GM18861 (cell line): ENCODE data around the gene XYLT1.

Experiments
- ATAC-seq: cut with Tn5 transposase; IDR thresholded peaks from one replicate; pipeline ENCODE4 v1.9.1; 2021; ENCODE audit not compliant: unreplicated experiment

Gene XYLT1

DNA sequence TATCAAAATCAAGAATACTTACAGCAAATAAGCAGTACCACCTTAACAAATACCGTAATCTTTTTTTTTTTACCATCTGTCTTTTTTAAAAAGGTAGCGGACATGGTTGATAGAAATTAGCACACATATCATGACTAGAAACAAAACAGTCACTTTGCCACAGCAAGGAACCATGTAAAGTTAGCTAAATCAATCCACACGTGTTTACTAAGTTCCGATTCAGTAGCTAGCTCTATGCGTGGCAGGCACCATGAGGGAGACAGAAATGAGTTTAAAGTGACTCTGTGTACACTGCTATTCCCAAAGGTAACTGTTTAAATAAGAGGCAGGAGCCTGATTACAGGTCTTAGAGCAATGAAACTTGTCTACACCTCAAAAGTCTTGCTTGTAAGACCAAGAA is 108.6 kb downstream of the XYLT1 start:
- ATAC-seq: no peak

DNA sequence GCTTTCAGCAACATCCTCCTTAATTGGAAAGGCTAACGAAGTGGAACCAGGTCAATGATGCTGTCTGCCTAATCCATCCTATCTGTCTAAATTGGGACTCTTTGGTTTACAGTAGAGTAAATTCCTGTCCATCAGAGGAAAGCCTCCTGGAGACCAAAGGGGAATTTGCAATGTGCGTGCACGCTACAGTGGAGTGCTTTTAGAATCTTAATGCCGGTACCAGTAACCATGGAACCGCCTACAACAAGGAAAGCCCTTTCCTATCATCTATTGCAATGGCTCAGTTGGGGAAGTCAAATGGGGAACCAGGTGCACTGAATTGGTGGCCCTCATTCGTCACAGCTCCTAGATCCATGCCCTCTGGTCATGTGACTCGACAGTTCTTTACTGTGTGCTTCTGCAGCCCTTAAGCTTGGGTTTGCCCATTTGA is 110.1 kb downstream of the XYLT1 start:
- ATAC-seq: no peak

DNA sequence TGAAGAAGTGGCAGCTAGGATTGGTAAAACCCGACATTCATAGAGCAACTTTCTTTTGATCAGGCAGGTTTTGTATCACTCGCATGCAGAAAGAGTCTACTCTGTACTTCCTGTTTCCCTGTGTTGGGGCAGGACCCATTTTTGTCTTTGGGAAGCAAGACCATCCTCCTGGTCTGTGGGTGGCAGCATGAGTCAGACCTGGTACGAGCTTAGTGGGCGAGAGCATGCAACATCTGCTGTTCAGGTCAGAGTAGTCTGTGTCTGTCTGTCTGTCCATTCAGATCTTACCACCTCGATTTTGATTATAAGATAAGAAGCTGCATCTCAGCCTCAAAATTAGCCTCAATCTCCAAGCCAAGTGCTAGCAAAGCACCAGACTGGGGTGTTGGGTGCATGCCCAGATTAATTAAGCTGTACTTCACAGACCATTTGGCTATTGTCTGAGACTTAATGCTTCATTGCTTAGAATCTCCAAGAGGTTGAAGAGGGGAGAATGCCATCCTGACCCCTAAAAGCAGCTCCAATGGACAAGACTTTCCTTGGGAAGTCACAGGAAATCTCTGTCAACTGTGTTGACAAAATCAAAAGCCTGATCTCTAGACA is 110.9 kb downstream of the XYLT1 start:
- ATAC-seq: no peak

DNA sequence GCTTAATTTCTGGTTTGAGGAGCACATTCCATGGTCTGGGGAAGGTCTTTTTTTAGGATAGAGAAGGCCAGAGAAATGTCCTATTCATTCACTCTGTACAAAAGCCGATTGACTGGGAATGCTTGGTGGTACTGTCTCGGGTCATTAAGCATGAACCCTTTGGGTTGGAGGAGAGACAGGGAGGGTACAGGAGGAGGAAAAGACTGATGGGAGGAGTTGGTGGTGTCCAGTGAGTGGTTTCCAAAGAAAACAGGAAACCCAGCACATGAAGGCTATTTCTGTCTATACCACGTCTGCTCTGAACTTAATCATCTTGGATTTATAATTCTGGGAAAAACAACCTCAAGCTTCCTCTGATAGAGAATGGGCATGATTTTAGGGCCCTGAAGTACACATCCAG is 111.9 kb downstream of the XYLT1 start:
- ATAC-seq: no peak

DNA sequence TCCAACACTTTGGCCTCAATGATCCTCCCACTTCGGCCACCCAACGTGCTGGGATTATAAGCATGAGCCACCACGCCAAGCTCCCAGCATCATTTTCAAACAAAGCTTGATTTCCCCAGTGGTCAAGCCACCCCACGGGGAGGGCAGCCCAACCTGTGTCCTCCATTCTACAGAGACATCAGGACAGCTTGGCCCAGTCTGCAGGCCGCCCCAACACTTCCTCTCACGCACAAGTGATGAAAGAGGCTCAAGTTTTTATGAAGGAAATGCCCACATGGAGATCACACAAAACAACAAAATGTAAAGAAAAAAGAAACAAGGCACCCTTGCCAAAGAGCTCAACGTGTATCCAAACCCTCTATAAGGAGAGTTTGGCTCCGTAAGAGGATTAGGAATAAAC is 112.4 kb downstream of the XYLT1 start:
- ATAC-seq: no peak

DNA sequence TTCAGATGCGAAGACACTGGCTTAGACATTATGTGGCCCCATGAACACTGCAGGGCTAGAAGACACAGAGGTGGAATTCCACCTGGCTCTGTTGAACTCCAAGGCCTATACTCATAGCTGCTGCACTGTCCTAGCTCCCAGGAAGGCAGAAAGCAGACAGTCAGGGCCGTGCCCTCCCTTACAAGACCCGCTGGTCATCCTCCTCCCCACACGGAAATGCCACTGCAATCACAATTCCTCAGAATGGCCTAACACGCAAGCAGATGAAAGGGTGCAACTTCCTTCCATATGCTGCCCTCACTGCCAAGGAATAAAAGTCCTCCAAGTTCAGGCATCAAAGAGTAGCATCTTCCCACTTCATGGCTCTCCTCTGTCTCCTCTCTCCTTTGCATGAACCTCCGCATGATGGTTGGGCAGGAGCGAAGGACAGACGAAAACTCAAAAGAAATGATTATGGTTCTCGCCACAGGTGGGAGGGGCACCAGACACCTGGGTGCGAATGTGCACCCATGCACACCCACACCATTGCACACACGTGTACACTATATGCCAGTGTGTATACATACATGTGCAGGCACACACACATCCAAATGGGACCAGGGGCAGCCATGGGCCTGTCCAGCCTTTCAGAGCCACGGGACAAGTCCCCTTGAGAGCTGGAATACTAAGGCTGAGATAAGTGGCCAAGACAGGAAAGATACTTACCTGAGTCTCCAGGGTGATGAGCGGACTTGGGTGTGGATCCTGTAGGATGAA is 113.3 kb downstream of the XYLT1 start:
- no peak for ATAC-seq

DNA sequence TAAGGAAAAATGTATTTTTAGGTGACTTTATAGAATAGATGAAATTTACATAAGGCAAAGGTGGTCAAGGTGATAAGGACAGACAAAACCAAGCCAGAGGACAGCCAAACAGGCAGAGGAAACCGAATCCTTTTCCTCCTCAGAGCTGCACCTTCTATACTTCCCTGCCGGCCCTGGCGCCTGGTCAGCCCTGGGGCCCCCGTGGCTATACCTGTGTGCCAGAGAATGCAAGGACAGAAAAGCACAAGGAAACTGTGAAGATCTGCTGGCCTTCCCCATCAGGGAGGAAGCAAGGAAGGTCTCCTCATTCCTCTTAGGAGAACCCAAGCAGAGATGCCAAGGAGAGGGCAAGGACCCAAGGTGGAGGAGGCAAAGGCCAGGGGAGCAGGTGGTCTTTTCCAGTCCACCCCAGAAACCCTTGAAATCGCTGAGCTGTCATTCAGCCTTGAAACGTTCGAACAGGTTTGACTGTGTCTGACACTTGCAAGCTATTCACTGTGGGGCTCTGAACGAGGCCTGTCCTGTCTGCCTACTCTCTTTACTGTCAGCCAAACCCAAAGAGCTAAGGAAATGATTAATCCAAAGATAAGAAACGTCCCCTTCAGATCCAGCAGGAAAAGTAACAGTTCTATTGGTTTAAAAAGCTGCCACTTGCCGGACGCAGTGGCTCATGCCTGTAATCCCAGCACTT is 114.4 kb downstream of the XYLT1 start:
- no peak for ATAC-seq

DNA sequence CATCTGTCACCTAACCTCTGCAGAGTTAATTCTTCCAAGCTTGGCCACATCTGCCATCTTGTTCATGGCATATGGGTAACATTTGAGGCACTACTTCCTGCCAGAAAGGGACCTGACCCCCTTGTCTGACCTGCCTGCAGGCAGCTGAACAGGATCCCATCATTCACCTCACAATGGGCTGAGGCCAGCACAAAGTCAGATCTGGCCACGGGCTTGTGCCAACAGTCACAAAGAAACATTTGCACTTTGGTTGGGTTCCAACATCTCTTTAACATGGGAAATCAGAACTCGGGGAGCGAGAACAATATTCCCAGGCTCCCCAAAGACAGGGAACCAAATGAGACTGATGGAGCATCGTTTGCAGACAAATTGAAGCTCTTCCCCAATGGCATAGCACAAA is 116.1 kb downstream of the XYLT1 start:
- ATAC-seq: no peak

DNA sequence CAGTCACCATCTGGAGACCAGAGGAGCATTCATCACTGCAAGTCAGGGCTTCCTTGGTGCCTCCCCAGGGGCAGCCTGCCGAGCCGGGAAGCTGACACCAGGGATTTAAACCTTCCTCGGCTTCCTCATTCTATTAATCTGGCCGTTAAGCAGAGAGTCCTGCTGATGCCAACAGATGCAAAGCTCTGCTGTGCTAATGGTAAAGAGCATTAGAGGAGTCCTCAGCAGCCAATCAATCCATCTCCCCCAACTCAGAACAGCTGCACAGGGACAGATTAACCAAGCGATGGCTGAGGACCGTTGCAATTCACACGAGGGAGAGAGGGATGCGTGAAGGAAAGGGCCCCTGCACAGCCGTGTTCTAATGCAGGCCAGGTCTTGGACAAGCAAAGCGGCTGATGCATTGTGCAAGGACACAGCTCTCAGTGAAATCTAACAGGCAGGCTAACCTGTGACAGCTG is 116.6 kb downstream of the XYLT1 start:
- ATAC-seq: no peak

DNA sequence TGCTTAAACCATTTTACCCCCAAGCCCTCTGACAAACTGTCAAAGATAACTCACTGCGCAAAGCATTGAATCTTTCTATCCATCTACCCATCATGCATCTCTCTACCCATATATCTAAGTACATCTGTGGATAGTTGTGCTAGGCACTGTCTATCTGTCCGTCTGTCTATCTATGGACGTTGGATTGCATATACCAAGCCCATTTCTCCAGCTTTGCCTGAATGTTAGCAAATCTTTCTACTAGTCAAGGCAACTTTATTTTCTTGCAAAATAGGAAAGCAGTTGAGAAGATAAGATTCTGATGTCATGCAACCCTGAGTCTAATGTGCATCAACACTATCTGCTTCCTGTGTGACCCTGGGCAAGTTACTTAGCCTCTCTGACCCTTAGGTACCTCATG is 117.2 kb downstream of the XYLT1 start:
- ATAC-seq: no peak

DNA sequence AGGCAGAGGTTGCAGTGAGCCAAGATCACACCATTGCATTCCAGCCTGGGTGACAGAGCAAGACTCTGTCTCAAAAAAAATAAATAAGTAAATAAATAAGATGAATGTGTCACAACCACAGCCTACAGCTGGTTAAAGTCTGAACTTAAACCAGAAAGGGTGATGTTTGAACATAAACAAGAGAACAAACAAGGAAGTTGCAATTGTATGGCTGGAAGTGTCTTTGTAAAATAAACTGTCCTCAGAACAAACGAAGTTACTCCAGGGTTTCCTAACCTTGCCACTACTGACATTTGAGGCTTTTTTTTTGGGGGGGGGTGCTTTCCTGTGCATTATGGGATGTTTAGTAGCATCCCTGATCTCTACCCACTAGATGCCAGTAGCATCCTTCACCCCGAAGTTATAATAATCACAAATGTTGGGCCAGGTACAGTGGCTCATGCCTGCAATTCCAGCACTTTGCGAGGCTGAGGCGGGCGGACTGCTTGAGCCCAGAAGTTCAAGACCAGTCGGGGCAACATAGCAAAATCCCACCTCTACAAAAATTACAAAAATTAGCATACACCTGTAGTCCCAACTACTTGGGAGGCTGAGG is 119.2 kb downstream of the XYLT1 start:
- ATAC-seq: no peak

DNA sequence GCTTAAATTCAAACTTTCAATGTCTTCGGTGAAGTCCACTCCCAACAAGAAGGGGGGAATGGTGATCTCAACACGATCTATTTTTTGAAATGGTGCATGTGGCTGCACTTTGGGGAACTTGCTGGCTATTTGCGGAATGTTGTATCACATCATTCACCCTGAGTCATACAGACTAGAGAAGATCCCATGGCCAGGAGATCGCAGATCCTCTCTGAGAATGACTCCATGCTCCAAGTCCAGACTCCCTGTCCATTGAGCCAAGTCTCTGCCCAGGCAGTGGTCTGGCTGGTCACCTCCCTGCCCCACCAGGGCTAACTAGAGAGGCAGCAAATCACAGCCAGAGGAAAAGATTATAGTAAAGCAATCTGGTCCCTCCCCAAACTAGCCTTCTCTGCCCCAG is 120.6 kb downstream of the XYLT1 start:
- ATAC-seq: no peak

DNA sequence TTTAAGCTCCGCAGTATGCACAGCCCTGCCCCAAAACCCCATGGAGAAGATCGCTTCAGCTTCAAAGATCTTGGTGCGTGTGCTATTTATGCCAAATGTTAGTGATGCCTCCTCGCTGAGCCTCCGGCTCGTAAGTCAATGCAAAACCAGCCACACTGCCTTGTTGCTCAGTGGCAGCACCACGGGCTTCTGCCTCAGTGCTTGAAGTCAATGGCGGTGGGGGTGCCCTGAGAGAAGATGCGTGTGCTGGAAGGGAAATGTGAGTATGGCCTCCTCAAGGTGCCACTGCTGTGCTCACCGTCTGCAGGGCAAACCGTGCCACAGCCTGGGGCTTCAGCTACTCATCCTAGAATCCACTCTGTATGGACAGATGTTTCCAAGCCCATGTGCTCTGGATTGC is 121.9 kb downstream of the XYLT1 start:
- no peak for ATAC-seq

DNA sequence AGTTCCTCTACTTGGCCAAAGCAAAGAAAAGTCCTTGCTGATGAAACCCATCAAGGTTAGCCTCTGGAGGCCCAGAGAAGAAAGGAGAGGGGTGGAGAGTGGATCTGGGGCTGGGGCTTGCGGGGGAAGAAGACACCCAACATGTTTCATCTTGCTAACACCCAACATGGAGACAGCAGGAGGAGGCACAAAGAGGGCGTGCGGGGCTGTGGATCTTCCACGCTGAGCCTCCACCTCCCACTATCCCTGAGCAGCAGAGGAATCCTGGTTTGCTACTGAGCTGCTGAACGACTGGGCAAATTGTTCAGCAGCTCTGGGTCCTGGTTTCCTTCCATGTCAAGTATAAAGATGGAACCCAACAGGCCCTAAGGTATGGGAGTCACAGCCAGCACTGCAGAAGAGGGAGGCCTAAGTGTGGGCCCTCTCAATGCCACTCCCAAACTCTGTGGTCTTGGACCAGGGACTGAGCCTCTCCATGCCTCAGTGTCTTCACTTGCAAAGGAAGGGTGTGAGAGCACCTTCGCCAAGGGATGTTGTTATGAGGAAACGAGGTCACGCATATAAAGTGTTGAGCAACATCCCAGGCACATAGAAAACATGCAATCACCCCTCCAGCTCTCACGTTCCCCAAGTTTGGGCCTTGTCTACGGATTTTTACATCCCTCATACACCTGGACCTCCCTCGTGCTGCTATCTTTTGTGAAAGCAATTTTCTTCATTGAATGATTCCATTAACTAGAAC is 122.5 kb downstream of the XYLT1 start:
- no peak for ATAC-seq

DNA sequence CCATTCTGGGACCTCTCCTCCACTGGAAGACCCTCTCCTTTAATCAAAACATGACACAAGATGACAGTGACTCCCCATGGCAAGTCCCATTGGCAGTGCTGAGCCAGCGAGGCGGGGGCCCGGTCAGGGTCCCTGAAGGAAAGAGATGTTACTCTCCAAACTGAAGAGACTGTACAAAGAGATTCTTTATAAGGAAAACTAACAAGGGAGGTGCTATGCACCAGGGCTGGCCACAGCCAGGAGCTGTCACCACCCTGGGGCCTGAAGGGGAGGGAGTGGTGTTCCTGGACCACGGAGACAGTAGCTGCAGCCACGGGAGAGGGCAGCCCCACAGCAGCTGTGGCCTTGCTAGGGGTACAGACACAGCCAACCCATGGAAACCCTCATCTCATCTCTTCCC is 123.1 kb downstream of the XYLT1 start:
- no peak for ATAC-seq

DNA sequence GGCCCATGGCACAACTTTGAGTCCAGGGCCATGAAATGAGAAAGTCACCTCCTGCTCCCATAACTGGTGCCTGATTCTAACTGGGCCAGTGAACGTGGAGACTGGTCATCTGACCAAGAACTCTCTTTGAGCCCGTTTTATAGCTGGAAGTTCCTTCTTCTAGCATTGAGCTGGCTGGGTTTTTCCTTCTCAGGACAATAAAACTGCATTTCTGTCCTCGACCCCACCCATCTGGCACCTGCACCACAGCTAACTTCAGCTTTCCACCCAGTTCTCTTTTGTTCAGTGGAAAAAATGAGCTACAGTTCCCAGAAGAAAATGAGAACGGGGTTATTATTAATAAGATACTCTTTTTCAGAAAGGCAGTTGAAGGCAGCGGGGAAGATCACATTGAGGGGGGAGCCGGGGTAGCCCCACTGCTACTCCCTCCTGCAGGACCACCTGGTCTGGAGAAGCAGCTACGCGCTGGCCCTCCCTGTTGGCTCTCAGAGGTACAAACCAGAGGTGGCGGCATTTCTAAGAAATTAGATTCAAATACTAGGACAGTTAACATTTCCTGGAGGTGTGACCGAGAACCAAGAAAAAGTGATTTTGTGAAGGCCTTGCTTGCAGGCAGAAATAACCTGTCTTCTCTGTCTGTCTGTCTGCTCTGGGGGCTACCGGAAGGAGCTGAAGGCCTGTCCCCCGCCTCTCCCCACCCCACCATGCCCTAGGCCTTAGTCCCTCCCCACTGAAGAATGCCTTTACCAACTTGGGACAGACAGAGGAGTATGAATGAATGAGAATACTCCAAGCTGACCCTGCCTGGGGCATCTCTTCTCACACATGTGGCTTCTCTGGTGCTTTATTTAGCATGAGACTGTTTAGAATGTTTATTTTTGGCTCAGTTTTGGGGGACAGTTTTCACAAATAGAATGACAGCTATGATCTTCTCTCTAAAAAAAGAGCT is 123.9 kb downstream of the XYLT1 start:
- ATAC-seq: no peak

DNA sequence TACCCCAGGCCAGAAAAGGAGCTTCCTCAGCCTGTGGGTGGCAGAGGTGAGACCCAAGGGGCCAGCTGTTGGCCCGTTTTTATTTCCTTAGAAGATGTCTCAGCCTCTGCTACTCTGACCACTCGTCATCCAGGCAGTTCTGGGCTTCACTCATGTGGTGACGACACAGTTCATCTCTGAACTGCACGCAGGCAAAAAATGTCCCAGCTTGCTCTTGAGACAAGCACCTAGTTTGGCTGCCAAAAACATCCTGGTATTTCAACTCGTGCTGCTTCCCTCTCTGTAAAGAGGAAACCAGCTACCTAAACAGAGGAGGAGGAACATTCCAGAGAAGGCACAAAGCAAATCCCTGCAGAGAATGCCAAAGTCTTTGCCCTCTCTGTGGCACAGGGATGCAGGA is 125.7 kb downstream of the XYLT1 start:
- ATAC-seq: no peak

DNA sequence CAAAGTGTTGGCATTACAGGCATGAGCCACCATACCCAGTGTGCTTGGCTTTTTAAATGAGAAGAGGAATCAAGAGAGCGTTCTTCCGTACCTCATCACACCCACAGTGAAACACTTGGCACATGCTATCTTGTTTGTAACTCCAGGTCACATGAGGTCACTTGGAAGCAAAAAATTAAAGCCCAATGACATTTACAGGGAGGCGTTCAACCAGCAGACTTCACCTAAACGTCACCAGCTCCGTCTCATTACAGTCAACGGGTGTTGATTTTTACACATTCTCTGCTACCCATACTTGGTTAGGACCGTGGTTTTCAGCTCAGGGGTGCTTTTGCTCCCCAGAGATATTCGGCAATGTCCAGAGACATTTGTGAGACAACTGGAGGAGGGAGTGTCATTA is 127.0 kb downstream of the XYLT1 start:
- ATAC-seq: no peak

DNA sequence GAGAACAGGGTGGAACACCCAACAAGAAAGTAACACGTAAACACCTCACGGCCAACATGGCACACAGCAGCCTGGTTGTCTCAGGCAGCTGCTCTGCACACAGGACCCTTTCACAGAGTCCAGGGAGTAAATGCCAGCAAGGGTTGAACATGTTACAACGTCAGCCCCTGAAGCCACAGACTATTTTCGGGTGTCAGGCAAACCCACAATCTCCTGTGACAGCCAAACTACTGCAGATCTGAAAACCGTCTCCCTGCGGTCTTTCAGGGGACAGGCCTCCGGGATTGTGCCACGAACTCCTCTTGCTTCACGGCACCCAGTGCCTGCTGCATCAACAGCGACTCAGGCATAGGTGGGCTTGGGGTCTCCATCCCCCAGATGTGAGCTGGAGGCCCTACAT is 127.7 kb downstream of the XYLT1 start:
- no peak for ATAC-seq

DNA sequence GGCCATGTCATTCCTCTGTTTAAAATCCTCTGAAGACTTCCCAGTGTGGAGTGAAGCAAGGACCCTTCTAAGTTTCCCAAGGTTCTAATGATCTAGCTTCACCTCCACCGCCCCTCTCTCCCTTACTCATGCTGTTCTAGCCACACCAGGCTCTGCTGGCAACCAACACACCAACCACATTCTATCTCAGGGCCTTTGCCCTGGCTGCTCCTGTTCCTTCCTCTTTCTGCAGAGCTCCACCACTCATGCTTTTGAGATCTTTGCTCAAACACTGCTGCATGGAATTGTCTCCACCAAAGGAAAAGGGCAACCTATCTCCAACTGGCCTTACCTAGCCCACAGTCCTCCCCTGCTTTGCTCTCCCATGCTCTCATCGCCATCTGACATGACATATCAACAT is 128.7 kb downstream of the XYLT1 start:
- no peak for ATAC-seq
